WERI-Rb-1 (cell line): ENCODE measurements around the gene CUEDC1.
"Not testable (repeated sequence)": the region's sequence is repeated elsewhere in the genome, so short reads cannot be mapped to it uniquely, and the experiment has no call there.

ENCODE experiments used
- DNase-seq: peaks from one replicate; pipeline ENCODE4 v3.0.0-alpha.2; 2020
- H3K27ac ChIP-seq: fragments of 250-450 bp; sonication (Bioruptor Pico); 2 replicates; pipeline ENCODE4 v1.5.1; 2020; ENCODE audit warnings: mild to moderate bottlenecking, moderate library complexity
- H3K27me3 ChIP-seq: fragments of 250-450 bp; sonication (Bioruptor Pico); 2 replicates; pipeline ENCODE4 v1.5.1; 2021; ENCODE audit warnings: mild to moderate bottlenecking, low read depth, moderate library complexity; ENCODE audit not compliant: insufficient read depth, severe bottlenecking
- H3K36me3 ChIP-seq: fragments of 250-450 bp; sonication (Bioruptor Pico); 2 replicates; pipeline ENCODE4 v1.5.1; 2020; ENCODE audit warnings: mild to moderate bottlenecking, moderate library complexity
- H3K4me3 ChIP-seq: 2 replicates; pipeline ENCODE4 v1.5.1; 2011; ENCODE audit warnings: low read depth, mild to moderate bottlenecking, control low read depth, low read length
- H3K9me3 ChIP-seq: fragments of 250-450 bp; sonication (Bioruptor Pico); 2 replicates; pipeline ENCODE4 v1.5.1; 2021; ENCODE audit warnings: mild to moderate bottlenecking, moderate library complexity; ENCODE audit not compliant: severe bottlenecking
- CTCF ChIP-seq: IDR thresholded peaks from 2 replicates; pipeline ENCODE4 v1.5.1; 2011; ENCODE audit warnings: low read depth, mild to moderate bottlenecking, control low read depth, inconsistent platforms, low read length

The CUEDC1 gene

GRCh38 chr17:57852955-57853328 is 102.3 kb downstream of the CUEDC1 start:
- peaks cover 14% of the 10 kb centered on the region for H3K36me3 ChIP-seq
- no peaks in the 10 kb centered on the region for H3K9me3 ChIP-seq
- no peak for DNase-seq
- no peak for TF ChIP-seq CTCF
- peak overlapping the region; percentile 16 for H3K4me3 ChIP-seq
- H3K27ac ChIP-seq: peak overlapping the region; percentile 76
- no peaks in the 10 kb centered on the region for H3K27me3 ChIP-seq

- peak; percentile 18; the same call in 1 of the 2 replicates for TF ChIP-seq CTCF
- peak overlapping the region; percentile 76 for H3K27ac ChIP-seq
- H3K9me3 ChIP-seq: no peaks in the 10 kb centered on the region
- DNase-seq: peak; percentile 39
- H3K27me3 ChIP-seq: no peaks in the 10 kb centered on the region
- no peak overlapping the region for H3K4me3 ChIP-seq
- peaks cover 17% of the 10 kb centered on the region for H3K36me3 ChIP-seq
These were observed 102.9 kb downstream of the CUEDC1 start for GRCh38 chr17:57852092-57852954.

GRCh38 chr17:57849874-57850754 is 105.1 kb downstream of the CUEDC1 start, which contains the start of gene MRPS23:
TSS of gene MRPS23 (minus strand) at chr17:57850044. CDS start at chr17:57850010, 34 bp downstream.
- Histone ChIP-seq H3K9me3 (no peaks in the 10 kb centered on the region), H3K36me3 (peaks cover 29% of the 10 kb centered on the region), H3K27me3 (no peaks in the 10 kb centered on the region), H3K27ac (peak within 1 kb of the TSS; percentile 77), H3K4me3 (peak within 1 kb of the TSS; percentile 84)
- TF ChIP-seq CTCF: no peak
- DNase-seq: peak; percentile 100

- Histone ChIP-seq H3K27ac (peak overlapping the region; percentile 77), H3K4me3 (peak overlapping the region; percentile 84), H3K36me3 (peaks cover 35% of the 10 kb centered on the region), H3K9me3 (no peaks in the 10 kb centered on the region), H3K27me3 (no peaks in the 10 kb centered on the region)
- TF ChIP-seq CTCF: no peak
- DNase-seq: peak; percentile 78
These were observed 105.9 kb downstream of the CUEDC1 start for GRCh38 chr17:57849163-57849873.

- H3K4me3 ChIP-seq, H3K27me3 ChIP-seq, H3K9me3 ChIP-seq: not testable (repeated sequence)
- DNase-seq: peak; percentile 37
- Histone ChIP-seq H3K36me3 (peaks cover 42% of the 10 kb centered on the region), H3K27ac (peak overlapping the region; percentile 61)
These were observed 108.9 kb downstream of the CUEDC1 start for GRCh38 chr17:57846056-57846945.
